ENCODE data around the gene MADCAM1. TPM values are rescaled to one million over a fixed set of nuclear protein-coding genes. Genes with fewer than 3 reads are reported as not detected.

MADCAM1 gene
- total RNA-seq, 1 experiment from 2014 or later: 0.47 TPM

DNA sequence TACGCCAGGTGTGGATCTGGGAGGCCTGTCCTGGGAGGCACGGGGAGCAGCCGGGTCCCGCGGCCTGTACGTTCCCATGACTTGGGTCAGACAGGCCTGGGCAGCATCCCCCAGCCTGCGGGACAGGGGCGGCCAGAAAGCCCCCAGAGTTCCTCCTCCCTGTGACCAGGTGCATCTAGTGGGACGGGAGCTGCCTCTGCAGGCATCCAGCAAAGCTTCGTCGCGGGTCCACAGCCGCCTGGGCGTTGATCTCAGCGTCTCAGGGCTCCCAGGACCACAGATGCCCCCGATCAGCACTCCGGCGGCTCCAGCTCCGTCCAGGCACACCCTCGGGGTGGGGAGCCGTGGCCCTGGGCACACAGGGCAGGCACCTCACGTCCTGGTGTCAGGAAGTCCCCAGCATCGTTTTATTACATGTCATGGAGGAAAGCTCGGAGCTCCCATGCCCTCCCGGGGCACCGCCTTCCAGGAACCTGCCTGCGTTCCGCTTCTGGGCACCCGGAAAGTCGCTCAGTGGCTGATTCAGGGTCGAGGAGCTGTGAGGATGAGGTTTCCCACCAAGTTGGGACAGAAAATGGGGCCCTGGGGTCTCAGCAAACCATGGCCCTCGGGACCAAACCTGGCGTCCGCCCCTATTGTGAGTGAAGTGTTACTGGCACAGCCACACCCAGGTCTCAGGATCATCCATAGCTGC lies 46.0 kb downstream of the MADCAM1 start:
- no peak overlapping the region for H3K4me3 Mint-ChIP-seq (ENCODE audit: unreplicated experiment)
- POLR2A ChIA-PET: interaction anchor here (1.0 kb wide), 2 partner anchors 14 to 32 kb away, joined by 3 read pairs; no protein-coding TSS in a partner anchor
- intact Hi-C loops (cut with micrococcal nuclease): no loop called here
- CTCF ChIA-PET: interaction anchor here (0.6 kb wide), 1 partner anchor 9 kb away, joined by 4 read pairs; no protein-coding TSS in a partner anchor
- no peak for DNase-seq (ENCODE audit: unreplicated experiment)
- H3K9me3 Mint-ChIP-seq (ENCODE audit: unreplicated experiment): no peaks in the 10 kb centered on the region
- no peak overlapping the region for H3K27ac Mint-ChIP-seq (ENCODE audit: low read depth, unreplicated experiment)
- no TSS peak for BruUV-seq (replicated peaks)
- no peaks in the 10 kb centered on the region for H3K4me1 Mint-ChIP-seq (ENCODE audit: insufficient read depth, unreplicated experiment)
- H3K27me3 Mint-ChIP-seq (ENCODE audit: insufficient read depth, unreplicated experiment): no peaks in the 10 kb centered on the region
- H3K36me3 Mint-ChIP-seq (ENCODE audit: insufficient read depth, unreplicated experiment): peaks cover 28% of the 10 kb centered on the region
- TF ChIP-seq, protein P1, sequence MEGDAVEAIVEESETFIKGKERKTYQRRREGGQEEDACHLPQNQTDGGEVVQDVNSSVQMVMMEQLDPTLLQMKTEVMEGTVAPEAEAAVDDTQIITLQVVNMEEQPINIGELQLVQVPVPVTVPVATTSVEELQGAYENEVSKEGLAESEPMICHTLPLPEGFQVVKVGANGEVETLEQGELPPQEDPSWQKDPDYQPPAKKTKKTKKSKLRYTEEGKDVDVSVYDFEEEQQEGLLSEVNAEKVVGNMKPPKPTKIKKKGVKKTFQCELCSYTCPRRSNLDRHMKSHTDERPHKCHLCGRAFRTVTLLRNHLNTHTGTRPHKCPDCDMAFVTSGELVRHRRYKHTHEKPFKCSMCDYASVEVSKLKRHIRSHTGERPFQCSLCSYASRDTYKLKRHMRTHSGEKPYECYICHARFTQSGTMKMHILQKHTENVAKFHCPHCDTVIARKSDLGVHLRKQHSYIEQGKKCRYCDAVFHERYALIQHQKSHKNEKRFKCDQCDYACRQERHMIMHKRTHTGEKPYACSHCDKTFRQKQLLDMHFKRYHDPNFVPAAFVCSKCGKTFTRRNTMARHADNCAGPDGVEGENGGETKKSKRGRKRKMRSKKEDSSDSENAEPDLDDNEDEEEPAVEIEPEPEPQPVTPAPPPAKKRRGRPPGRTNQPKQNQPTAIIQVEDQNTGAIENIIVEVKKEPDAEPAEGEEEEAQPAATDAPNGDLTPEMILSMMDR (IDR thresholded peaks at IDR 0.05; ENCODE audit: unreplicated experiment): no peak

DNA sequence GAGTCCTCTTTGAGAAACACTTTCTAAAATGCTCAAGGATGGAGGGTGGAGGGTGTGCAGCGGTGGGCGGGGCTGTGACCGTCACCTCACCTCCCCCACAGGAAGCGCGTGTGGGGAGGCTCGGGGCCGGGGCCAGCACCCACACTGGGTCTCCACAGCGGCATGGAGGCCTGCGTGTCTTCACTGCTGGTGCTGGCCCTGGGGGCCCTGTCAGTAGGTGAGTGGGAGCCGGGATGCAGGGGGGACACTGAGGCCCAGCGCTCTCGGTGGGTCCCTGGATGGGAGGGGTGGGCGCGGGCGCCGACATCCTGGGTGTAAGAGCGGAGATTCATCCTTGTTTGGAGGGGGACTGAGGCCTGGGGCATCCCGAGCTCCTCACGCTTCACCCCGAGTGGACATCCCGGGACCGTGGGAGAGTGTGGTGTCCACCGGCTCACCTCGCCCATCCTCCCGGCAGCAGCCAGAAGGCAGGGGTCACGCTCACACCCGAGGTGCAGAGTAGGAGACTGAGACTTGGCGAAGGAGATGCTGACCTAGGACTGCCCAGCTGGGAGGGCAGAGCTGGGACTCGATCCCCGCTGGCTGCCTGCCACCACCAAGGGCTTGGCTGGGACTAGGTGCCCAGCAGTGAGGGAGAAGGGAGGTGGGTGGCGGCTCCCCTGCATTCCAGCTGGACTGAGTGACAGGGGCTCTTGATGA lies 47.8 kb downstream of the MADCAM1 start, which contains the start of gene GZMM:
TSS of gene GZMM (plus strand) at position 144 of the 699 bp plus-strand sequence. CDS start at position 163, 19 bp downstream.
- Mint-ChIP-seq H3K9me3 (ENCODE audit: unreplicated experiment) (no peaks in the 10 kb centered on the region), H3K4me3 (ENCODE audit: unreplicated experiment) (no peak within 1 kb of the TSS), H3K27ac (ENCODE audit: low read depth, unreplicated experiment) (no peak within 1 kb of the TSS), H3K4me1 (ENCODE audit: insufficient read depth, unreplicated experiment) (no peaks in the 10 kb centered on the region), H3K27me3 (ENCODE audit: insufficient read depth, unreplicated experiment) (no peaks in the 10 kb centered on the region), H3K36me3 (ENCODE audit: insufficient read depth, unreplicated experiment) (peaks cover 15% of the 10 kb centered on the region)
- TF ChIP-seq, protein P1 (IDR thresholded peaks at IDR 0.05; ENCODE audit: unreplicated experiment): no peak
- intact Hi-C loops (cut with micrococcal nuclease): no loop called here
- CTCF ChIA-PET: no interaction called here
- POLR2A ChIA-PET: no interaction called here
- no TSS peak for BruUV-seq (replicated peaks)
- DNase-seq (ENCODE audit: unreplicated experiment): no peak

DNA sequence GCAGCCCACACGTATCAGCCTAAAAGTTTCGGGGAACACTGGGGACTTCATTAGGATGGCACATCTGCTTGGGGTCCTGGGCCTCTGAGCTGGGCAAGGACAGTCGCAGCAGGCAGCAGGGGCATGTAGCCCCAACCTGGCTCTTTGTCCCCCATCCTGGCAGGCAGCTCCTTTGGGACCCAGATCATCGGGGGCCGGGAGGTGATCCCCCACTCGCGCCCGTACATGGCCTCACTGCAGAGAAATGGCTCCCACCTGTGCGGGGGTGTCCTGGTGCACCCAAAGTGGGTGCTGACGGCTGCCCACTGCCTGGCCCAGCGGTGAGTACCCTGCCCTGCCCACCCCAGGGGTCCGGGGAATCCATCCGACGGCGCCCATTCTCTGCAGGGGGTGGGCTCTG lies 50.8 kb downstream of the MADCAM1 start:
- intact Hi-C loops (cut with micrococcal nuclease): no loop called here
- DNase-seq (ENCODE audit: unreplicated experiment): no peak
- Mint-ChIP-seq H3K4me1 (ENCODE audit: insufficient read depth, unreplicated experiment) (no peaks in the 10 kb centered on the region), H3K4me3 (ENCODE audit: unreplicated experiment) (no peak overlapping the region), H3K9me3 (ENCODE audit: unreplicated experiment) (no peaks in the 10 kb centered on the region), H3K36me3 (ENCODE audit: insufficient read depth, unreplicated experiment) (peaks cover 10% of the 10 kb centered on the region), H3K27ac (ENCODE audit: low read depth, unreplicated experiment) (no peak overlapping the region), H3K27me3 (ENCODE audit: insufficient read depth, unreplicated experiment) (no peaks in the 10 kb centered on the region)
- ChIA-PET POLR2A (no interaction called here), CTCF (no interaction called here)
- no TSS peak for BruUV-seq (replicated peaks)
- TF ChIP-seq, protein P1 (IDR thresholded peaks at IDR 0.05; ENCODE audit: unreplicated experiment): no peak

DNA sequence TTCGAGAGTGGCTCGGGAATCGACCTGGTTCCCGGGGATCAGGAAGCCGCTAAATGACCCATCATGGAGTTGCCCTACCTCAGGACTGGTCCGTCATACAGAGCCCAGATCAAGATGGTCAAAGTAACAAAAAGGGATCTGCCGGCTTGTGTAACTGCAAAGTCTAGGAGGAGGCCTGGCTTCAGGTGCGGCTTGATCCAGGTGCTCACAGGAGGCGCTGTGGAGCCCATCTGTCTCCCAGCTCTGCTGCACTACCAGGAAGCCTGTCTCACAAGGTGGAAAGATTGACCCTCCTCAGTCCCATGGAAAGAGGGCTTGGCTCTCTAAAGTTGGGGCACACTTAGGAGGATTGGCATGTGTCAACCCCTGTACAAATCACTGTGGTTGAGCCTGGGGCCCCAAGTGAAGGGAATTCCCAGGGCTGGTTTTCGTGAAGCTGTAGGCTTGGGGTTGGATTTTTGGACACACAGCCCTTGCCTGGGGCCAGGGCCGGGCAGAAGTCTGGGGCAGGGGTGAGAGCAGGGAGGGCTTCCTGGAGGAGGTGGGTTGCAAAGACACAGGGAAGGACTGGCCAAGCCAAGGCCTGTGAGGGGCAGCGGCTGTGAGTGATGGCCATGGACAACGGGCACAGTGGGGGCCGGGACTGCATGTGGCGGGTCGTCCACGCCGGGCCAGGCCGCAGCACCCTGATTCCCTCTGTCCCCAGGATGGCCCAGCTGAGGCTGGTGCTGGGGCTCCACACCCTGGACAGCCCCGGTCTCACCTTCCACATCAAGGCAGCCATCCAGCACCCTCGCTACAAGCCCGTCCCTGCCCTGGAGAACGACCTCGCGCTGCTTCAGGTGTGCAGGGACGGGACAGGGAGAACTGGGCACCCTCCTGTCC lies 51.8 kb downstream of the MADCAM1 start:
- TF ChIP-seq, protein P1 (IDR thresholded peaks at IDR 0.05; ENCODE audit: unreplicated experiment): no peak
- Mint-ChIP-seq H3K36me3 (ENCODE audit: insufficient read depth, unreplicated experiment) (peaks cover 9% of the 10 kb centered on the region), H3K9me3 (ENCODE audit: unreplicated experiment) (no peaks in the 10 kb centered on the region), H3K4me3 (ENCODE audit: unreplicated experiment) (no peak overlapping the region), H3K27me3 (ENCODE audit: insufficient read depth, unreplicated experiment) (no peaks in the 10 kb centered on the region), H3K27ac (ENCODE audit: low read depth, unreplicated experiment) (no peak overlapping the region), H3K4me1 (ENCODE audit: insufficient read depth, unreplicated experiment) (no peaks in the 10 kb centered on the region)
- ChIA-PET CTCF (interaction anchor here (0.7 kb wide), 1 partner anchor 27 kb away, joined by 3 read pairs; no protein-coding TSS in a partner anchor), POLR2A (no interaction called here)
- no TSS peak for BruUV-seq (replicated peaks)
- DNase-seq (ENCODE audit: unreplicated experiment): no peak
- intact Hi-C loops (cut with micrococcal nuclease): no loop called here
